ENCODE results near the gene CASP10. TPM values are rescaled to one million over a fixed set of nuclear protein-coding genes. Genes with fewer than 3 reads are reported as not detected.

The CASP10 gene
- total and polyA plus RNA-seq, 2 of the 13 experiments (the other 11 are each of a cell fraction or from before 2014, with no cell fraction given): 22.2 to 23.8 TPM

DNA sequence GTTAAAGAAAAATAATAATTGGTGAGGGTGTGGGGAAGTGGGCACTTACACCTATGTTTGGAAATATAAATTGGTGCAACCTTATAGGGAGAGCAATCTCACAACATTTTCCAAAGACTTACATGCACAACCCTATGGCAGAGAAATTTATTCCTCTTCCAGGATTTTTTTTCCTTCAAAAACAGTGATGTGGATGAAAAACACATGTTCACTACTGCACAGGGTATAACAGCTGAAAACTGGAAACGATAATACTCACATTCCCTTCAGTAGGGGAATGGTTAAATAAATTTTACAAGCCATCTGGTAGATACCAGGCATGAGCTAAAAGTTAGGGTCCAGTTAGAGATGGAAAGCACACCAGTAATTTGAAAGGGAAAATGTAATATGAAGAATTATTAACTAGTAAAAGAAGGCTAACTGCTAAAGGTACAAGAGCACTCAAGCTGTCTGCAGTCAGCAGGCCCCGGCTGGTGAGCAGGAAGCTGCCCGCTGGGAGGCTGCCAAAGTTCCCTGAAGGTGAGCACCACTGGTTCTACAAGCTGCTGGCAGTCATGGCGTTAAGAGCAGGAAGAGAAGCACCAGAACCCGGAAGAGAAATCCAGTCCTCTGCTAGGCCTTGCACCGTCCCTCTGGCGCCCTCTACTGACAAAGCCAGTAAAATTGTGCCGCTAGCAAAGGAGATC lies 49.0 kb downstream of the CASP10 start (continued):
- TF ChIP-seq, protein P1, sequence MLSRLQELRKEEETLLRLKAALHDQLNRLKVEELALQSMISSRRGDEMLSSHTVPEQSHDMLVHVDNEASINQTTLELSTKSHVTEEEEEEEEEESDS (CRISPR knock-in tag; IDR thresholded peaks at IDR 0.05; ENCODE audit: borderline replicate concordance): no peak
- no peak for TF ChIP-seq ZNF777 (CRISPR knock-in tag; IDR thresholded peaks at IDR 0.05)
- no peak for TF ChIP-seq ZNF468 (CRISPR knock-in tag; IDR thresholded peaks at IDR 0.05)
- no peak for TF ChIP-seq SCMH1 (CRISPR knock-in tag; IDR thresholded peaks at IDR 0.05; ENCODE audit: borderline replicate concordance)
- TF ChIP-seq, protein P2, sequence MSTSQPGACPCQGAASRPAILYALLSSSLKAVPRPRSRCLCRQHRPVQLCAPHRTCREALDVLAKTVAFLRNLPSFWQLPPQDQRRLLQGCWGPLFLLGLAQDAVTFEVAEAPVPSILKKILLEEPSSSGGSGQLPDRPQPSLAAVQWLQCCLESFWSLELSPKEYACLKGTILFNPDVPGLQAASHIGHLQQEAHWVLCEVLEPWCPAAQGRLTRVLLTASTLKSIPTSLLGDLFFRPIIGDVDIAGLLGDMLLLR (CRISPR knock-in tag; IDR thresholded peaks at IDR 0.05): no peak
- TF ChIP-seq KDM4B (CRISPR knock-in tag; IDR thresholded peaks at IDR 0.05): peak; percentile 71; the same call in 1 of the 2 replicates
- TF ChIP-seq, protein P3, sequence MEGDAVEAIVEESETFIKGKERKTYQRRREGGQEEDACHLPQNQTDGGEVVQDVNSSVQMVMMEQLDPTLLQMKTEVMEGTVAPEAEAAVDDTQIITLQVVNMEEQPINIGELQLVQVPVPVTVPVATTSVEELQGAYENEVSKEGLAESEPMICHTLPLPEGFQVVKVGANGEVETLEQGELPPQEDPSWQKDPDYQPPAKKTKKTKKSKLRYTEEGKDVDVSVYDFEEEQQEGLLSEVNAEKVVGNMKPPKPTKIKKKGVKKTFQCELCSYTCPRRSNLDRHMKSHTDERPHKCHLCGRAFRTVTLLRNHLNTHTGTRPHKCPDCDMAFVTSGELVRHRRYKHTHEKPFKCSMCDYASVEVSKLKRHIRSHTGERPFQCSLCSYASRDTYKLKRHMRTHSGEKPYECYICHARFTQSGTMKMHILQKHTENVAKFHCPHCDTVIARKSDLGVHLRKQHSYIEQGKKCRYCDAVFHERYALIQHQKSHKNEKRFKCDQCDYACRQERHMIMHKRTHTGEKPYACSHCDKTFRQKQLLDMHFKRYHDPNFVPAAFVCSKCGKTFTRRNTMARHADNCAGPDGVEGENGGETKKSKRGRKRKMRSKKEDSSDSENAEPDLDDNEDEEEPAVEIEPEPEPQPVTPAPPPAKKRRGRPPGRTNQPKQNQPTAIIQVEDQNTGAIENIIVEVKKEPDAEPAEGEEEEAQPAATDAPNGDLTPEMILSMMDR (CRISPR knock-in tag; IDR thresholded peaks at IDR 0.05): peak; percentile 99
- peak; percentile 65; the same call in 1 of the 2 replicates for TF ChIP-seq SIX4 (CRISPR knock-in tag; IDR thresholded peaks at IDR 0.05)
- TF ChIP-seq ZNF746 (CRISPR knock-in tag; IDR thresholded peaks at IDR 0.05): no peak
- TF ChIP-seq ZSCAN30 (CRISPR knock-in tag; IDR thresholded peaks at IDR 0.05): no peak
- TF ChIP-seq ZNF572 (CRISPR knock-in tag; IDR thresholded peaks at IDR 0.05): no peak
- TF ChIP-seq MBNL3 (CRISPR knock-in tag; conservative IDR thresholded peaks at IDR 0.05): no peak
- peak; percentile 86; the same call in 1 of the 2 replicates for TF ChIP-seq ZSCAN31 (CRISPR knock-in tag; IDR thresholded peaks at IDR 0.05; ENCODE audit: low read depth)
- TF ChIP-seq SAFB2 (CRISPR knock-in tag; IDR thresholded peaks at IDR 0.05; ENCODE audit: borderline replicate concordance, low read depth): no peak
- TF ChIP-seq, protein P4, sequence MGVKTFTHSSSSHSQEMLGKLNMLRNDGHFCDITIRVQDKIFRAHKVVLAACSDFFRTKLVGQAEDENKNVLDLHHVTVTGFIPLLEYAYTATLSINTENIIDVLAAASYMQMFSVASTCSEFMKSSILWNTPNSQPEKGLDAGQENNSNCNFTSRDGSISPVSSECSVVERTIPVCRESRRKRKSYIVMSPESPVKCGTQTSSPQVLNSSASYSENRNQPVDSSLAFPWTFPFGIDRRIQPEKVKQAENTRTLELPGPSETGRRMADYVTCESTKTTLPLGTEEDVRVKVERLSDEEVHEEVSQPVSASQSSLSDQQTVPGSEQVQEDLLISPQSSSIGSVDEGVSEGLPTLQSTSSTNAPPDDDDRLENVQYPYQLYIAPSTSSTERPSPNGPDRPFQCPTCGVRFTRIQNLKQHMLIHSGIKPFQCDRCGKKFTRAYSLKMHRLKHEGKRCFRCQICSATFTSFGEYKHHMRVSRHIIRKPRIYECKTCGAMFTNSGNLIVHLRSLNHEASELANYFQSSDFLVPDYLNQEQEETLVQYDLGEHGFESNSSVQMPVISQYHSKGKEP (CRISPR knock-in tag; IDR thresholded peaks at IDR 0.05): no peak
- TF ChIP-seq ARNT2 (CRISPR knock-in tag; IDR thresholded peaks at IDR 0.05; ENCODE audit: low read depth): no peak; the same call in 1 of the 2 replicates
- TF ChIP-seq, protein P5, sequence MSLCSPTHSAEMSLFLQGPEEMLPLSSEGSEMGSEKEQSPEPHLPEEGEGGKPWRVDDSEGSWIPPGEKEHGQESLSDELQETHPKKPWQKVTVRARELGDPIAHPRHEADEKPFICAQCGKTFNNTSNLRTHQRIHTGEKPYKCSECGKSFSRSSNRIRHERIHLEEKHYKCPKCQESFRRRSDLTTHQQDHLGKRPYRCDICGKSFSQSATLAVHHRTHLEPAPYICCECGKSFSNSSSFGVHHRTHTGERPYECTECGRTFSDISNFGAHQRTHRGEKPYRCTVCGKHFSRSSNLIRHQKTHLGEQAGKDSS (CRISPR knock-in tag; IDR thresholded peaks at IDR 0.05; ENCODE audit: borderline replicate concordance, low read depth): peak; percentile 93; the same call in 1 of the 2 replicates
- TF ChIP-seq, protein P6, sequence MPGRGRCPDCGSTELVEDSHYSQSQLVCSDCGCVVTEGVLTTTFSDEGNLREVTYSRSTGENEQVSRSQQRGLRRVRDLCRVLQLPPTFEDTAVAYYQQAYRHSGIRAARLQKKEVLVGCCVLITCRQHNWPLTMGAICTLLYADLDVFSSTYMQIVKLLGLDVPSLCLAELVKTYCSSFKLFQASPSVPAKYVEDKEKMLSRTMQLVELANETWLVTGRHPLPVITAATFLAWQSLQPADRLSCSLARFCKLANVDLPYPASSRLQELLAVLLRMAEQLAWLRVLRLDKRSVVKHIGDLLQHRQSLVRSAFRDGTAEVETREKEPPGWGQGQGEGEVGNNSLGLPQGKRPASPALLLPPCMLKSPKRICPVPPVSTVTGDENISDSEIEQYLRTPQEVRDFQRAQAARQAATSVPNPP (CRISPR knock-in tag; IDR thresholded peaks at IDR 0.05): no peak
- no peak for TF ChIP-seq RFX3 (CRISPR knock-in tag; IDR thresholded peaks at IDR 0.05)
- TF ChIP-seq SIN3B (IDR thresholded peaks at IDR 0.05; ENCODE audit: low read length): peak; percentile 72; the same call in 1 of the 2 replicates
- TF ChIP-seq, protein P7, sequence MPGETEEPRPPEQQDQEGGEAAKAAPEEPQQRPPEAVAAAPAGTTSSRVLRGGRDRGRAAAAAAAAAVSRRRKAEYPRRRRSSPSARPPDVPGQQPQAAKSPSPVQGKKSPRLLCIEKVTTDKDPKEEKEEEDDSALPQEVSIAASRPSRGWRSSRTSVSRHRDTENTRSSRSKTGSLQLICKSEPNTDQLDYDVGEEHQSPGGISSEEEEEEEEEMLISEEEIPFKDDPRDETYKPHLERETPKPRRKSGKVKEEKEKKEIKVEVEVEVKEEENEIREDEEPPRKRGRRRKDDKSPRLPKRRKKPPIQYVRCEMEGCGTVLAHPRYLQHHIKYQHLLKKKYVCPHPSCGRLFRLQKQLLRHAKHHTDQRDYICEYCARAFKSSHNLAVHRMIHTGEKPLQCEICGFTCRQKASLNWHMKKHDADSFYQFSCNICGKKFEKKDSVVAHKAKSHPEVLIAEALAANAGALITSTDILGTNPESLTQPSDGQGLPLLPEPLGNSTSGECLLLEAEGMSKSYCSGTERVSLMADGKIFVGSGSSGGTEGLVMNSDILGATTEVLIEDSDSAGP (CRISPR knock-in tag; IDR thresholded peaks at IDR 0.05; ENCODE audit: borderline replicate concordance): peak; percentile 80
- TF ChIP-seq ZNF354B (CRISPR knock-in tag; IDR thresholded peaks at IDR 0.05): no peak

Measured in HepG2 (cell line).